Transverse colon (tissue), 4 donors: ENCODE measurements around the gene TAAR5. TPM values are rescaled to one million over a fixed set of nuclear protein-coding genes. Genes with fewer than 3 reads are reported as not detected.
"Not testable (repeated sequence)": the region's sequence is repeated elsewhere in the genome, so short reads cannot be mapped to it uniquely, and the experiment has no call there.

Source experiments
- DNase-seq: peaks from one replicate; pipeline ENCODE4 v3.0.0-alpha.2; 2019
- H3K27ac ChIP-seq, 4 donors: fragments of 200-600 bp; sonication (generic); 2 replicates each; pipeline ENCODE4 v1.5.1; 2016 to 2018; ENCODE audit warnings: inconsistent platforms in 4 of 4
- H3K27me3 ChIP-seq: fragments of 200-600 bp; sonication (generic); 2 replicates; pipeline ENCODE4 v1.5.1; 2017; ENCODE audit warnings: inconsistent platforms
- H3K36me3 ChIP-seq, 4 donors: fragments of 200-600 bp; sonication (generic); 2 replicates each; pipeline ENCODE4 v1.5.1; 2017 to 2019; ENCODE audit warnings: inconsistent platforms in 4 of 4
- H3K4me1 ChIP-seq, 4 donors: fragments of 200-600 bp; sonication (generic); 2 replicates each; pipeline ENCODE4 v1.5.1; 2017 to 2020; ENCODE audit warnings: inconsistent platforms in 4 of 4
- H3K4me3 ChIP-seq, 4 donors: fragments of 200-600 bp; sonication (generic); 1 replicate in 1 of 4; 2 replicates in 3 of 4; pipeline versions ENCODE4 v1.5.1 to v1.6.1; 2017 to 2019; ENCODE audit warnings: inconsistent platforms in 4 of 4
- H3K9me3 ChIP-seq, 2 donors: fragments of 200-600 bp; sonication (generic); 2 replicates each; pipeline ENCODE4 v1.5.1; 2017 to 2019; ENCODE audit warnings: inconsistent platforms in 2 of 2
- EP300 ChIP-seq: sonication (generic); formaldehyde crosslinking; IDR thresholded peaks from one replicate; pipeline ENCODE4 v1.6.1; 2017; ENCODE audit warnings: antibody characterized with exemption, low read depth
- POLR2A ChIP-seq: fragments of 450-650 bp; IDR thresholded peaks from one replicate; pipeline ENCODE4 v1.6.1; 2016; ENCODE audit warnings: antibody characterized with exemption, mild to moderate bottlenecking, moderate library complexity
- POLR2AphosphoS5 ChIP-seq, 3 donors: sonication (generic); formaldehyde crosslinking; IDR thresholded peaks; one replicate each; pipeline ENCODE4 v1.6.1; 2016; ENCODE audit warnings: antibody characterized with exemption in 3 of 3
- WGBS, 2 donors: methylation state at CpG; one replicate each; pipeline ENCODE4 v1.1.5; 2018; ENCODE audit warnings: low coverage in 1 of 2; 5-methylcytosine and 5-hydroxymethylcytosine counted together
- in situ Hi-C, 4 donors: fragments of 200-750 bp; cut with MboI; loops; one replicate each; pipeline versions ENCODE4 v1.15.0 to v1.15.1; 2017; ENCODE audit warnings: low sequenced_read_pairs in 3 of 4, low pct_ligation_motif_present in 1 of 4, low pct_unique_long_range_greater_than_20kb in 1 of 4
- intact Hi-C: fragments of 100-400 bp; cut with DNase I; formaldehyde crosslinking; loops from one replicate; pipeline ENCODE4 v1.15.1; 2023; ENCODE audit warnings: low total_unique reads
- total RNA-seq, 4 donors: library from RNA; depleted of rRNA; stranded (reverse); fragments of >200 nt; gene quantifications; one replicate each; pipeline ENCODE4 v1.1.0, GENCODE V29; 2016
- TF ChIP-seq, protein P1 (sequence below), 5 experiments: fragments of 200-600 bp in 3 of 5; fragments of 450-650 bp in 2 of 5; sonication (generic) in 3 of 5; IDR thresholded peaks; 1 replicate in 2 of 5; 2 replicates in 3 of 5; pipeline ENCODE4 v1.5.1; 2016 to 2017; ENCODE audit warnings: antibody characterized with exemption in 5 of 5, inconsistent platforms in 3 of 5, mild to moderate bottlenecking in 2 of 5, moderate library complexity in 1 of 5

Gene TAAR5, protein sequence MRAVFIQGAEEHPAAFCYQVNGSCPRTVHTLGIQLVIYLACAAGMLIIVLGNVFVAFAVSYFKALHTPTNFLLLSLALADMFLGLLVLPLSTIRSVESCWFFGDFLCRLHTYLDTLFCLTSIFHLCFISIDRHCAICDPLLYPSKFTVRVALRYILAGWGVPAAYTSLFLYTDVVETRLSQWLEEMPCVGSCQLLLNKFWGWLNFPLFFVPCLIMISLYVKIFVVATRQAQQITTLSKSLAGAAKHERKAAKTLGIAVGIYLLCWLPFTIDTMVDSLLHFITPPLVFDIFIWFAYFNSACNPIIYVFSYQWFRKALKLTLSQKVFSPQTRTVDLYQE
- total RNA-seq, result not detected

DNA sequence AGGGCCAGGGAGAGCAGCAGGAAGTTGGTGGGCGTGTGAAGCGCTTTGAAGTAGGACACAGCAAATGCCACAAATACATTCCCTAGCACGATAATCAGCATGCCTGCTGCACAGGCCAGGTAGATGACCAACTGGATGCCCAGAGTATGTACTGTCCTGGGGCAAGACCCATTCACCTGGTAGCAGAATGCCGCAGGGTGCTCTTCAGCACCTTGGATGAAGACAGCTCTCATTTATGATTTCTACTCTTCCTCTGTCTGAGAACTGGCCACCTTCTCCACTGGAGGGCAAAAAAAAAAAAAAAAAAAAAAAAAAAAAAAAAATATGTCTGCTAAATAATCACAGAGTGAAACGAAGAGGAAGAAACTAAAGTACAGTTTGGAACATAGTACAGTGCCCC, at the start of gene TAAR5:
Gene TAAR5 (minus strand): TSS at position 288 of the 400 bp plus-strand sequence. CDS start 55 bp downstream, at position 233.
- TF ChIP-seq POLR2A (no peak), EP300 (no peak), POLR2AphosphoS5 (IDR thresholded peaks at IDR 0.05) (no peak)
- TF ChIP-seq, protein P1, sequence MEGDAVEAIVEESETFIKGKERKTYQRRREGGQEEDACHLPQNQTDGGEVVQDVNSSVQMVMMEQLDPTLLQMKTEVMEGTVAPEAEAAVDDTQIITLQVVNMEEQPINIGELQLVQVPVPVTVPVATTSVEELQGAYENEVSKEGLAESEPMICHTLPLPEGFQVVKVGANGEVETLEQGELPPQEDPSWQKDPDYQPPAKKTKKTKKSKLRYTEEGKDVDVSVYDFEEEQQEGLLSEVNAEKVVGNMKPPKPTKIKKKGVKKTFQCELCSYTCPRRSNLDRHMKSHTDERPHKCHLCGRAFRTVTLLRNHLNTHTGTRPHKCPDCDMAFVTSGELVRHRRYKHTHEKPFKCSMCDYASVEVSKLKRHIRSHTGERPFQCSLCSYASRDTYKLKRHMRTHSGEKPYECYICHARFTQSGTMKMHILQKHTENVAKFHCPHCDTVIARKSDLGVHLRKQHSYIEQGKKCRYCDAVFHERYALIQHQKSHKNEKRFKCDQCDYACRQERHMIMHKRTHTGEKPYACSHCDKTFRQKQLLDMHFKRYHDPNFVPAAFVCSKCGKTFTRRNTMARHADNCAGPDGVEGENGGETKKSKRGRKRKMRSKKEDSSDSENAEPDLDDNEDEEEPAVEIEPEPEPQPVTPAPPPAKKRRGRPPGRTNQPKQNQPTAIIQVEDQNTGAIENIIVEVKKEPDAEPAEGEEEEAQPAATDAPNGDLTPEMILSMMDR (IDR thresholded peaks at IDR 0.05), result no peak
- no peak for DNase-seq
- H3K27ac ChIP-seq, result no peak within 1 kb of the TSS
- H3K9me3 ChIP-seq, result no peaks in the 10 kb centered on the region
- H3K36me3 ChIP-seq, result no peaks in the 10 kb centered on the region
- intact Hi-C loops (no loop called here), in situ Hi-C loops (no loop called here)
- 48 to 78% methylated on average over 4 to 5 of the region's 5 CpGs for WGBS, 2 donors
- no peak within 1 kb of the TSS for H3K4me3 ChIP-seq
- H3K27me3 ChIP-seq, result no peaks in the 10 kb centered on the region
- H3K4me1 ChIP-seq, result no peaks in the 10 kb centered on the region

DNA sequence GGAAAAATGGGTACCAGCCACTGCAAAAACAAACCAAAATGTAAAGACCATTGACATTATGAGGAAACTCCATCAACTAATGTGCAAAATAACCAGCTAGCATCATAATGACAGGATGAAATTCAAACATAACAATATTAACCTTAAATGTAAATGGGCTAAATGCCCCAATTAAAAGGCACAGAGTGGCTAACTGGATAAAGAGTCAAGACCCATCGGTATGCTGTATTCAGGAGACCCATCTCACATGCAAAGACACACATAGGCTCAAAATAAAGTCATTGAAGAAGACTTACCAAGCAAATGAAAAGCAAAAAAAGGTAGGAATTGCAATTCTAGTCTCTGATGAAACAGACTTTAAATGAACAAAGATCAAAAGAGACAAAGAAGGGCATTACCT, 47.6 kb upstream of the TAAR5 start:
- H3K4me3 ChIP-seq, H3K27me3 ChIP-seq, in situ Hi-C loops, H3K36me3 ChIP-seq, H3K9me3 ChIP-seq, DNase-seq, H3K27ac ChIP-seq, H3K4me1 ChIP-seq, intact Hi-C loops: not testable (repeated sequence)
- WGBS, 2 donors, result 67 to 84% methylated on average over 1 of the region's 1 CpG

DNA sequence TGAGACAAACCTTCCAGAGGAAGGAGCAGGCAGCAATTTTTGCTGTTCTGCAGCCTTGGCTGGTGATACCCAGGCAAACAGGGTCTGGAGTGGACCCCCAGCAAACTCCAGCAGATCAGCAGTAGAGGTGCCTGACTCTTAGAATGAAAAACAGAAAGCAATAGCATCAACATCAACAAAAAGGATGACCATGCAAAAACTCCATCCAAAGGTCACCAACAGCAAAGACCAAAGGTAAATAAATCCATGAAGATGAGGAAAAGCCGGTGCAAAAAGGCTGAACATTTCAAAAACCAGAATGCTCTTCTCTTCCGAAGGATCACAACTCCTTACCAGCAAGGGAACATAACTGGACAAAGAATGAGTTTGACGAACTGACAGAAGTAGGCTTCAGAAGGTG, 46.4 kb upstream of the TAAR5 start:
- intact Hi-C loops, H3K27me3 ChIP-seq, in situ Hi-C loops, DNase-seq, H3K27ac ChIP-seq, H3K4me3 ChIP-seq, H3K4me1 ChIP-seq, H3K36me3 ChIP-seq, H3K9me3 ChIP-seq: not testable (repeated sequence)
- 64 to 77% methylated on average over 3 of the region's 3 CpGs for WGBS, 2 donors

DNA sequence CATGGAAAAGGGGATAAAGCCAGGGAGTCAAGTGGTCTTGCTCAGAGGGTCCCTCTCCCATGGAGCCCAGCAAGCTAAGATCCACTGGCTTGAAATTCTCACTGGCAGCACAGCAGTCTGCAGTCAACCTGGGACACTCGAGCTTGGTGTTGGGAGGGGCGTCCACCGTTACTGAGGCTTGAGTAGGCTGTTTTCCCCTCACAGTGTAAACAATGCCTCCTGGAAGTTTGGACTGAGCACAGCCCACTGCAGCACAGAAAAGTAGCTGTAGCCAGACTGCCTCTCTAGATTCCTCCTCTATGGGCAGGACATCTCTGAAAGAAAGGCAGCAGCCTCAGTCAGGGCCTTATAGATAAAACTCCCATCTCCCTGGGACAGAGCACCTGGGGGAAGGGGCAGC, 45.7 kb upstream of the TAAR5 start:
- in situ Hi-C loops, H3K4me3 ChIP-seq, H3K27me3 ChIP-seq, H3K27ac ChIP-seq, H3K9me3 ChIP-seq, intact Hi-C loops, H3K36me3 ChIP-seq, H3K4me1 ChIP-seq, DNase-seq: not testable (repeated sequence)
- WGBS, 2 donors, result 51% methylated on average over 3 of the region's 3 CpGs; no CpG with 5 or more reads in 1 of the 2 donors

DNA sequence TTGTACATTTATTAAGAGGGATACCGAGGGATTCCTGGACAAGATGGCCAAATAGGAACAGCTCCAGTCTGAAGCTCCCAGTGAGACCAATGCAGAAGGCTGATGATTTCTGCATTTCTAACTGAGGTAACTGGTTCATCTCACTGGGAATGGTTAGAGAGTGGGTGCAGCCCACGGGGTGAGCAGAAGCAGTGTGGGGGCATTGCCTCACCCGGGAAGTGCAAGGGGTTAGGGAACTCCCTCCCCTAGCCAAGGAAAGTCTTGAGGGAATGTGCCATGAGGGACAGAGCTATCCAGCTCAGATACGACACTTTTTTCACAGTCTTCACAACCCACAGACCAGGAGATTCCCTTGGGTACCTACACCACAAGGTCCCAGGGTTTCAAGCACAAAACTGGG, 45.3 kb upstream of the TAAR5 start:
- 85 to 100% methylated on average over 1 to 4 of the region's 4 CpGs for WGBS, 2 donors
- Histone ChIP-seq H3K27me3 (no peaks in the 10 kb centered on the region), H3K36me3 (no peaks in the 10 kb centered on the region), H3K27ac (no peak overlapping the region), H3K4me1 (no peaks in the 10 kb centered on the region), H3K4me3 (no peak overlapping the region), H3K9me3 (peaks cover 0 to 3% of the 10 kb centered on the region in 2 donors)
- no peak for DNase-seq
- in situ Hi-C loops, result no loop called here
- TF ChIP-seq, protein P1 (IDR thresholded peaks at IDR 0.05), result no peak
- no peak for TF ChIP-seq POLR2AphosphoS5 (IDR thresholded peaks at IDR 0.05)
- intact Hi-C loops, result no loop called here

DNA sequence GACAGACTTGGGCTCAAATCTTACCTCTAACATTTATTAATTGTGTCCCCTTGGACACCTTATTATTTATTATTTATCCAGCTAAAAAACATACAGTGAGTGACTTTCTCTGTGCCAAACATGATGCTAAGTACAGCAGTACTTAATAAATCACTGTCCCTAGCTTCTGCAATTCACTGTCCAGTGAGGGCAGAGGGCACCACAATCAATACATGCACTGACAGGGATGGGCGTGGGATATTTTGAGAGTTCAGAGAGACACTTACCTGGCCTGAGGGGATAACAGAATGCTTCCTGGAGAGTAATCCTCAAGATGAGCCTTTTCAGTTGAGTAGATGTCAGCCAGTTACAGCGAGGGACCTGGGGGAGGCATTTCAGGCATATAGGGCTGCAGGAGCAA, 43.8 kb upstream of the TAAR5 start:
- no peak for DNase-seq
- TF ChIP-seq EP300 (no peak), POLR2A (no peak), POLR2AphosphoS5 (IDR thresholded peaks at IDR 0.05) (no peak)
- TF ChIP-seq, protein P1 (IDR thresholded peaks at IDR 0.05), result no peak
- peaks cover 0 to 3% of the 10 kb centered on the region in 2 donors for H3K9me3 ChIP-seq
- WGBS, 2 donors, result 85 to 93% methylated on average over 2 of the region's 2 CpGs
- no peaks in the 10 kb centered on the region for H3K36me3 ChIP-seq
- intact Hi-C loops (no loop called here), in situ Hi-C loops (no loop called here)
- no peak overlapping the region for H3K27ac ChIP-seq
- H3K27me3 ChIP-seq, result no peaks in the 10 kb centered on the region
- H3K4me1 ChIP-seq, result no peaks in the 10 kb centered on the region
- no peak overlapping the region for H3K4me3 ChIP-seq
